Measurements from ENCODE around the gene SRGAP3.
"Not testable (repeated sequence)": the region's sequence is repeated elsewhere in the genome, so short reads cannot be mapped to it uniquely, and the experiment has no call there.

The SRGAP3 gene

DNA sequence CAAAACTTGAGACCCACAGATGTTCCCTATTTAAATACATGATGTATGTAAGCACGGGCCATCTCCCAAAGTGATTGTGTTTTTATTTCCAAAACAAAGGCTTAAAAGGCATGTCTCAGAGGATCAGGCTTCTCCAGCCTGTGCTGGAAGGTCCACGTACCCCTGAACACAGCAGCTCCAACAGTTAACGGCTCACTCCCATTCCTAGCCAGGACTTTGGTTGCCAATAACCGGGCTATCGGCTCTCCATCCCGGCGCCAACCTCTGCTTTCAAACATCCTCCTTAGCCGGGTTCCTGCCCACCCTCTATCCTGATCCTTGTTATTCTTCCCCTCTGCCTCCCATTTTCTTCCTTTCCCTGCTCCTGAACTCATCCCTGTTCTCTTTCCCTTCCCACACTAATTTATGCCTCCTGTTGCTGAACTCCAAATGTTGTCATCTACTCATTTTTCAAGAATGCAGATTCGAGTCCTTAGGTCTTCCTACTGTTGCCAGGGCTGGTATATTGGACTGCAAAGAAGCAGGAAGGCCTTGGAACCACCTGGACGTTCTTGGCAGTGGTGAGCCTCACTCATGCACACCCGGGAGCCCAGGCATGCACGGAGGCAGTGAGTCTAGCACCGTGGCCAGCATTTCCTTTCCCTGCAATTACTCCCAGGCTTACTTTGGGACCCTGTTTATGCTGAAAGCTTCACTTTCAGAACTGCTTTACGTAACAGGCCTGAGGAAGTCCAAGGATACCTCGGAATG lies 157.8 kb downstream of the SRGAP3 start:
- DNase-seq (ENCODE audit: low spot score), result no peak
- TF ChIP-seq, protein P1, sequence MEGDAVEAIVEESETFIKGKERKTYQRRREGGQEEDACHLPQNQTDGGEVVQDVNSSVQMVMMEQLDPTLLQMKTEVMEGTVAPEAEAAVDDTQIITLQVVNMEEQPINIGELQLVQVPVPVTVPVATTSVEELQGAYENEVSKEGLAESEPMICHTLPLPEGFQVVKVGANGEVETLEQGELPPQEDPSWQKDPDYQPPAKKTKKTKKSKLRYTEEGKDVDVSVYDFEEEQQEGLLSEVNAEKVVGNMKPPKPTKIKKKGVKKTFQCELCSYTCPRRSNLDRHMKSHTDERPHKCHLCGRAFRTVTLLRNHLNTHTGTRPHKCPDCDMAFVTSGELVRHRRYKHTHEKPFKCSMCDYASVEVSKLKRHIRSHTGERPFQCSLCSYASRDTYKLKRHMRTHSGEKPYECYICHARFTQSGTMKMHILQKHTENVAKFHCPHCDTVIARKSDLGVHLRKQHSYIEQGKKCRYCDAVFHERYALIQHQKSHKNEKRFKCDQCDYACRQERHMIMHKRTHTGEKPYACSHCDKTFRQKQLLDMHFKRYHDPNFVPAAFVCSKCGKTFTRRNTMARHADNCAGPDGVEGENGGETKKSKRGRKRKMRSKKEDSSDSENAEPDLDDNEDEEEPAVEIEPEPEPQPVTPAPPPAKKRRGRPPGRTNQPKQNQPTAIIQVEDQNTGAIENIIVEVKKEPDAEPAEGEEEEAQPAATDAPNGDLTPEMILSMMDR (IDR thresholded peaks at IDR 0.05; ENCODE audit: borderline replicate concordance, control extremely low read depth, extremely low read depth, insufficient read depth, missing control alignments), result no peak
- in situ Hi-C loops (cut with MboI; ENCODE audit: low sequenced_read_pairs, unreplicated experiment), result no loop called here

DNA sequence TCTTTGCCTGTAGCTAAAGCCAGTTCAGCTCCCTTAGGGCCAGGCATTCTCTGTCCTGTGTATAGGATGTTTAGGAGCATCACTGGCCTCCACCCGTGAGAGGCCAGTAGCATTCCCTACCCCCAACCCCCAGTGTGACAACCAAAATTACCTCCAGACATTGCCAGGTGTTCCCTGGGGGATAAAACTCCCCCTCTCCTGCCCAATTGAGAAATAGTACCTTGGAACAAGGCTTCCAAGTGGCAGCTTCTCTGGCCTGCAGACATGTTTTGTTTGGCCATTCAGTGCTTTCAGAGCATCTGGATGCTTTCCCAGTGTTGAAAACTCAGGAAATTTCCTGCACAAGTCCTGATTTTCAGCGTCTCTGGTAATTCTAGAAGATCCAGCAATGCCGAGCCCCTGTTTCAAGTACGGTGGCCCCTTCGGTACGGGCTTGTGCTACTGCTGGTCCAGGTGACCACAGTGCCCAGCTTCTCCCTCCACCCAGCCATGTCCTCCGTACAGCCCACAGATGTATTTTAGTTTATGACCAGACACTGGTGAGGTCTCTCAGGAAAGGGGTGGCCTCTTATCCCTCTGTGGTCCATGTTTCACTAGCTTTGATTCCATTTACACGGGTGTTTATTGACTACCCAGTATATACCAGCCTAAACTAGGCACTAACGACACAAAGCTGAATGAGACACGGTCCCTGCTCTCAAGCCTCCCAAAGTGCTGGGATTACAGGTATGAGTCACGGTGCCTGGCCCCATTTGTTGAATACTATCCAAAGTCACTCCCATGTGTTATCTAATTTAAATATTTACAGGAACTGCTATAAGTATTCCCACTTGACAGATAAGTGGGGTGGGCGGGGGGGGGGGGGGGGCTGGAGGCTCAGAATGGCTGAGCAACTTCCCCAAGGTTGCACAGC lies 160.7 kb downstream of the SRGAP3 start:
- DNase-seq (ENCODE audit: low spot score), result no peak
- TF ChIP-seq, protein P1 (IDR thresholded peaks at IDR 0.05; ENCODE audit: borderline replicate concordance, control extremely low read depth, extremely low read depth, insufficient read depth, missing control alignments), result no peak
- in situ Hi-C loops (cut with MboI; ENCODE audit: low sequenced_read_pairs, unreplicated experiment), result no loop called here

DNA sequence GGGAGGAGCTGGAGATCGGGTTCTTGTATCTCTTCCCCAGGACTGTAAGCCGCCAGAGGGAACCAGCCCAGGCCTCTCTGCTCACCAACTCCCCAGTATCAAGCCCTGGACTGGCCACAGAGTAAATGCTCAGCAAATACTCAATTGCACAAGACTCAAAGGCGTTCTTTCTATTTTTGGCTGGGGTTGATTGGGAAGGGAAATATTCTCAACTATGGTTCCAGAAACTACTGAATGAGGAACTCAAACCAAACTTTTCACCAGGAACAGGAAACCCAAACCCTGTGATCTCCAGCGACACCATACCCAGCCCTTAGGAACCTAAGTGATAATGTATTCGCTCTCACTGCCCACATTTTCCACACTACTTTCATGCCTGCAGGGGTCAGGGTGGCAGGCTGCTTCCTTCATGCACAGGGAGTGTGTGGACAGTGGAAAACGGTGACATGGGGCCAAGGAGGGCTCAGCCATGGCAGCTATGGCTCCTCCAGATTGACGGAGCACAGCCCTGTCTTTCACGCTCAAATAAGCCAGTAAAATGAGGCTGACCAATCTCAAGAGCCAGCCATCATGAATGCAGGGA lies 161.5 kb downstream of the SRGAP3 start:
- in situ Hi-C loops (cut with MboI; ENCODE audit: low sequenced_read_pairs, unreplicated experiment), result no loop called here
- TF ChIP-seq, protein P1 (IDR thresholded peaks at IDR 0.05; ENCODE audit: borderline replicate concordance, control extremely low read depth, extremely low read depth, insufficient read depth, missing control alignments), result no peak
- DNase-seq (ENCODE audit: low spot score), result no peak

DNA sequence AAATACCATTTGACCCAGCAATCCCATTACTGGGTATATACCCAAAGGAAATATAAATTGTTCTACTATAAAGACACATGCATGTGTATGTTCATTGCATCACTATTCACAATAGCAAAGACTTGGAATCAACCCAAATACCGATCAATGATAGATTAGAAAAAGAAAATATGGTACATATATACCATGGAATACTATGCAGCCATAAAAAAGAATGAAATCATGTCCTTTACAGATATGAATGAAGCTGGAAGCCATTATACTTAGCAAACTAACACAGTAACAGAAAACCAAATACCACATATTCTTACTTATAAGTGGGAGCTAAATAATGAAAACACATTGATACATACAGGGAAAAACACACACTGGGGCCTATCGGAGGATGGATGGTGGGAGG lies 164.0 kb downstream of the SRGAP3 start:
- in situ Hi-C loops (cut with MboI; ENCODE audit: low sequenced_read_pairs, unreplicated experiment); DNase-seq (ENCODE audit: low spot score): not testable (repeated sequence)

DNA sequence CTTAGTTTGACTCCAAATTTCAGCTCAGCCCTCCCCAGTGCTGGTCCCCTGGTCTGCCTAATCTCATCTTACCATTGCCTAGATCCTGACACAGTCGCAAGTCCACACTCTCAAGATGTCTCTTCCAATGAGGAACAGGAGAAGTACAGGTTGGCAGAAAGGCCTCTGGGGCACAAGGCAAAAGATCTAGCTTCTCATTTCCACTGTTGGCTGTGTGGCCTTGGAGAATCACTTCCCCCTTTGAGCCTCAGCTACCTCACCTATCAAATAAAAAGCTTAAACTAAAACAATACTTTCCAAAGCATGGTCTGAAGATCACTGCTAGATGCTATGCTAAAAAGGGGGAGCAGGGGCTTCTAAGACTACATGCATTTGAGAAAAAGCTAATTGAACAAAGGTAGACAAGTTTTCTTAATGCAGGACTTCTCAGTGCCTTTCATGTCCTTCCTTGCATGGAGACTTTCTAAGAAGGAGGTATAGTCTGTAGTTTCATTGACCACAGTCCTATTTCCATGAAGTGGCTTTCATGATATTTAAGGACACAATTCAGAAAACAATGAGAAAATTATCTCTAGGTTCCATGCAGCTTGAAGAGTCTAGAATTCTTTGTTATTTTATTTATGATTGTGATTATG lies 168.1 kb downstream of the SRGAP3 start:
- in situ Hi-C loops (cut with MboI; ENCODE audit: low sequenced_read_pairs, unreplicated experiment), result no loop called here
- TF ChIP-seq, protein P1 (IDR thresholded peaks at IDR 0.05; ENCODE audit: borderline replicate concordance, control extremely low read depth, extremely low read depth, insufficient read depth, missing control alignments), result no peak
- no peak for DNase-seq (ENCODE audit: low spot score)

DNA sequence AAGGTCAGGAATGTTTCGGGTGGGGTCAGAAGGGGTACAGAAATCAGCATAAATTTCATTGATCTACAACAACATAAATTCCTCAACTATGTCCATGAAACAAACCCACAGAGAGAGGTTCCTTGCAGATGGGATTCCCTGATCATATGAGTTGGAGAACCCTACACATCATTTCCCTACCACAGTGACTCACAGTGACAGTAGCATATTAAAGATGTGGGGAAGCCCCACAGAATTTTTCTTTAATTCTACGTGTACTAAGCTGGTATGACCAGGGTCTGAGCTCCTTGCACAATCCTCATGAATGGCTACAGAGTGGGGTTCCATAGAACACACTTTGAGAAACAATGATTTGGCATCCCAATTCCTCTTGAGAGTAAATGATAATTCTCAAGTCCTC lies 169.3 kb downstream of the SRGAP3 start:
- TF ChIP-seq, protein P1 (IDR thresholded peaks at IDR 0.05; ENCODE audit: borderline replicate concordance, control extremely low read depth, extremely low read depth, insufficient read depth, missing control alignments), result no peak
- no peak for DNase-seq (ENCODE audit: low spot score)
- in situ Hi-C loops (cut with MboI; ENCODE audit: low sequenced_read_pairs, unreplicated experiment), result no loop called here

Measured in GM13976 (cell line).